Lower leg skin (tissue), 3 donors: Measurements from ENCODE around the gene B4GALT6.

Experiments used
- POLR2A ChIP-seq, 2 donors: fragments of 450-650 bp; IDR thresholded peaks; one replicate each; pipeline ENCODE4 v1.6.1; 2016 to 2017; ENCODE audit warnings: antibody characterized with exemption in 2 of 2, mild to moderate bottlenecking in 1 of 2, moderate library complexity in 1 of 2
- TF ChIP-seq, protein P1 (sequence below), 3 donors: fragments of 450-650 bp; IDR thresholded peaks; one replicate each; pipeline ENCODE4 v1.5.1; 2016; ENCODE audit warnings: antibody characterized with exemption in 3 of 3, mild to moderate bottlenecking in 3 of 3, moderate library complexity in 2 of 3

DNA sequence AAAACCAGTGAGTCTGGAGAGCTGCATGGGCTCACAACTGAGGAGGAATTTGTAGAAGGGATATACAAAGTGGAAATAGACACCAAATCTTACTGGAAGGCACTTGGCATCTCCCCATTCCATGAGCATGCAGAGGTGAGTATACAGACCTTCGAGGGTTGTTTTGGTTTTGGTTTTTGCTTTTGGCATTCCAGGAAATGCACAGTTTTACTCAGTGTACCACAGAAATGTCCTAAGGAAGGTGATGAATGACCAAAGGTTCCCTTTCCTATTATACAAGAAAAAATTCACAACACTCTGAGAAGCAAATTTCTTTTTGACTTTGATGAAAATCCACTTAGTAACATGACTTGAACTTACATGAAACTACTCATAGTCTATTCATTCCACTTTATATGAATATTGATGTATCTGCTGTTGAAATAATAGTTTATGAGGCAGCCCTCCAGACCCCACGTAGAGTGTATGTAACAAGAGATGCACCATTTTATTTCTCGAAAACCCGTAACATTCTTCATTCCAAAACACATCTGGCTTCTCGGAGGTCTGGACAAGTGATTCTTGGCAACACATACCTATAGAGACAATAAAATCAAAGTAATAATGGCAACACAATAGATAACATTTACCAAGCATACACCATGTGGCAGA lies 89.1 kb downstream of the B4GALT6 start:
- TF ChIP-seq, protein P1, sequence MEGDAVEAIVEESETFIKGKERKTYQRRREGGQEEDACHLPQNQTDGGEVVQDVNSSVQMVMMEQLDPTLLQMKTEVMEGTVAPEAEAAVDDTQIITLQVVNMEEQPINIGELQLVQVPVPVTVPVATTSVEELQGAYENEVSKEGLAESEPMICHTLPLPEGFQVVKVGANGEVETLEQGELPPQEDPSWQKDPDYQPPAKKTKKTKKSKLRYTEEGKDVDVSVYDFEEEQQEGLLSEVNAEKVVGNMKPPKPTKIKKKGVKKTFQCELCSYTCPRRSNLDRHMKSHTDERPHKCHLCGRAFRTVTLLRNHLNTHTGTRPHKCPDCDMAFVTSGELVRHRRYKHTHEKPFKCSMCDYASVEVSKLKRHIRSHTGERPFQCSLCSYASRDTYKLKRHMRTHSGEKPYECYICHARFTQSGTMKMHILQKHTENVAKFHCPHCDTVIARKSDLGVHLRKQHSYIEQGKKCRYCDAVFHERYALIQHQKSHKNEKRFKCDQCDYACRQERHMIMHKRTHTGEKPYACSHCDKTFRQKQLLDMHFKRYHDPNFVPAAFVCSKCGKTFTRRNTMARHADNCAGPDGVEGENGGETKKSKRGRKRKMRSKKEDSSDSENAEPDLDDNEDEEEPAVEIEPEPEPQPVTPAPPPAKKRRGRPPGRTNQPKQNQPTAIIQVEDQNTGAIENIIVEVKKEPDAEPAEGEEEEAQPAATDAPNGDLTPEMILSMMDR (IDR thresholded peaks at IDR 0.05), result no peak
- no peak for TF ChIP-seq POLR2A (IDR thresholded peaks at IDR 0.05)
